ENCODE results near the gene ASS1.
A peak's percentile ranks its signal among the peaks of the same experiment; 100 is the strongest.

The ASS1 gene

GRCh38 chr9:130532426-130533080, 87.8 kb downstream of the ASS1 start:
- H3K36me3 ChIP-seq (ENCODE audit: insufficient read depth, low read length) = no peaks in the 10 kb centered on the region
- H3K9ac ChIP-seq (ENCODE audit: low read length) = no peak overlapping the region
- no peaks in the 10 kb centered on the region for H3K9me3 ChIP-seq (ENCODE audit: low read length)
- H3K27ac ChIP-seq (ENCODE audit: low read depth, low read length) = no peak overlapping the region
- H3K27me3 ChIP-seq (ENCODE audit: control insufficient read depth in 1 of 2, insufficient read depth in 2 of 2, low read length in 2 of 2) = peaks cover 12 to 27% of the 10 kb centered on the region in 2 donors
- H3K4me3 ChIP-seq (ENCODE audit: low read depth in 1 of 2, low read length in 2 of 2) = no peak overlapping the region
- peaks cover 6% of the 10 kb centered on the region for H3K4me1 ChIP-seq (ENCODE audit: insufficient read depth, low read length)

GRCh38 chr9:130535818-130536521, 91.2 kb downstream of the ASS1 start:
- H3K4me1 ChIP-seq (ENCODE audit: insufficient read depth, low read length) = peaks cover 6% of the 10 kb centered on the region
- no peak overlapping the region for H3K27ac ChIP-seq (ENCODE audit: low read depth, low read length)
- H3K27me3 ChIP-seq (ENCODE audit: control insufficient read depth in 1 of 2, insufficient read depth in 2 of 2, low read length in 2 of 2) = peaks cover 15 to 53% of the 10 kb centered on the region in 2 donors
- no peak overlapping the region for H3K9ac ChIP-seq (ENCODE audit: low read length)
- peak overlapping the region; percentile 36 to 45 for H3K4me3 ChIP-seq (ENCODE audit: low read depth in 1 of 2, low read length in 2 of 2)
- no peaks in the 10 kb centered on the region for H3K9me3 ChIP-seq (ENCODE audit: low read length)
- H3K36me3 ChIP-seq (ENCODE audit: insufficient read depth, low read length) = no peaks in the 10 kb centered on the region

GRCh38 chr9:130536701-130537107, 91.9 kb downstream of the ASS1 start:
- no peak overlapping the region for H3K9ac ChIP-seq (ENCODE audit: low read length)
- peaks cover 6% of the 10 kb centered on the region for H3K4me1 ChIP-seq (ENCODE audit: insufficient read depth, low read length)
- no peaks in the 10 kb centered on the region for H3K9me3 ChIP-seq (ENCODE audit: low read length)
- no peak overlapping the region for H3K27ac ChIP-seq (ENCODE audit: low read depth, low read length)
- no peaks in the 10 kb centered on the region for H3K36me3 ChIP-seq (ENCODE audit: insufficient read depth, low read length)
- no peak overlapping the region for H3K4me3 ChIP-seq (ENCODE audit: low read depth in 1 of 2, low read length in 2 of 2)
- H3K27me3 ChIP-seq (ENCODE audit: control insufficient read depth in 1 of 2, insufficient read depth in 2 of 2, low read length in 2 of 2) = peaks cover 15 to 53% of the 10 kb centered on the region in 2 donors

DNA sequence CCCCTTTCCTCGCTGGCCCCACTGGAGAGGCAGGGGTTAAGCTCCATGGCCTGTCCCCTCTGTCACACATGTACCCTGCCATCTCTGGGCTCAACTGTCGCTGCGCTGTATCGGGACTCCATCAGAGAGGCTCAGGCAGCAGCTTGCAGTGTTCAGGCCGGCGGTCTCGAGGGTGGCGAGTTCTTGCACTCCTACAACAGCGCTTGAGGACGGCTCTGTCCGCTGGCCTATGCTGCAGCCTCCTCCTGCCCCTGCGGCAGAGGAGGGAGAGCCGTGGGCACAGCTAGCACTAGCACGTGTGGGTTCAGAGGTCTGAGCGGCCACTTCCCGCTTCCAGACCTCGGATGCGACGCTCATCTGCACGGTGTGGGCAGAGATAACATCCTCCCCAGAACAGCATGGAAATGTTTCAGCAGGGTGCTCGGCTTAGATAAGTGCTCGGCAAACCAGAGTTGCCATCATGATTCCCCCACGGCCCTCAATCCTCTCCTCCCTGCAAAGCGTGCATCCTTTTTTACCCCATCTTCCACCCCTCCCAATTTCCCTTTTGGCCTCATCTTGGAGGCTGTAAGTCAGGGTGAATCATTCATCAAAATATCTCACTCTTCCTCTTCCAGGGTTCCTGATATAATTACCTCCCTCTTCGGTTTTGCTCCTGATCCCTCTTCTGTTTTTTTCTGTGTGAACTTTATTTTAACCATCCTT, 92.7 kb downstream of the ASS1 start:
- peaks cover 15 to 59% of the 10 kb centered on the region in 2 donors for H3K27me3 ChIP-seq (ENCODE audit: control insufficient read depth in 1 of 2, insufficient read depth in 2 of 2, low read length in 2 of 2)
- H3K9me3 ChIP-seq (ENCODE audit: low read length) = no peaks in the 10 kb centered on the region
- H3K9ac ChIP-seq (ENCODE audit: low read length) = no peak overlapping the region
- H3K4me3 ChIP-seq (ENCODE audit: low read depth in 1 of 2, low read length in 2 of 2) = no peak overlapping the region
- H3K36me3 ChIP-seq (ENCODE audit: insufficient read depth, low read length) = no peaks in the 10 kb centered on the region
- peaks cover 6% of the 10 kb centered on the region for H3K4me1 ChIP-seq (ENCODE audit: insufficient read depth, low read length)
- no peak overlapping the region for H3K27ac ChIP-seq (ENCODE audit: low read depth, low read length)

GRCh38 chr9:130539420-130540223, 94.9 kb downstream of the ASS1 start:
- Histone ChIP-seq H3K36me3 (ENCODE audit: insufficient read depth, low read length) (no peaks in the 10 kb centered on the region), H3K9ac (ENCODE audit: low read length) (no peak overlapping the region), H3K4me1 (ENCODE audit: insufficient read depth, low read length) (peaks cover 6% of the 10 kb centered on the region), H3K27me3 (ENCODE audit: control insufficient read depth in 1 of 2, insufficient read depth in 2 of 2, low read length in 2 of 2) (peaks cover 15 to 60% of the 10 kb centered on the region in 2 donors), H3K9me3 (ENCODE audit: low read length) (no peaks in the 10 kb centered on the region), H3K4me3 (ENCODE audit: low read depth in 1 of 2, low read length in 2 of 2) (no peak overlapping the region), H3K27ac (ENCODE audit: low read depth, low read length) (no peak overlapping the region)

GRCh38 chr9:130541533-130541932, 96.8 kb downstream of the ASS1 start:
- H3K4me1 ChIP-seq (ENCODE audit: insufficient read depth, low read length) = no peaks in the 10 kb centered on the region
- no peaks in the 10 kb centered on the region for H3K36me3 ChIP-seq (ENCODE audit: insufficient read depth, low read length)
- no peaks in the 10 kb centered on the region for H3K9me3 ChIP-seq (ENCODE audit: low read length)
- H3K27me3 ChIP-seq (ENCODE audit: control insufficient read depth in 1 of 2, insufficient read depth in 2 of 2, low read length in 2 of 2) = peaks cover 13 to 48% of the 10 kb centered on the region in 2 donors
- H3K4me3 ChIP-seq (ENCODE audit: low read depth in 1 of 2, low read length in 2 of 2) = no peak overlapping the region
- H3K9ac ChIP-seq (ENCODE audit: low read length) = no peak overlapping the region
- H3K27ac ChIP-seq (ENCODE audit: low read depth, low read length) = no peak overlapping the region

DNA sequence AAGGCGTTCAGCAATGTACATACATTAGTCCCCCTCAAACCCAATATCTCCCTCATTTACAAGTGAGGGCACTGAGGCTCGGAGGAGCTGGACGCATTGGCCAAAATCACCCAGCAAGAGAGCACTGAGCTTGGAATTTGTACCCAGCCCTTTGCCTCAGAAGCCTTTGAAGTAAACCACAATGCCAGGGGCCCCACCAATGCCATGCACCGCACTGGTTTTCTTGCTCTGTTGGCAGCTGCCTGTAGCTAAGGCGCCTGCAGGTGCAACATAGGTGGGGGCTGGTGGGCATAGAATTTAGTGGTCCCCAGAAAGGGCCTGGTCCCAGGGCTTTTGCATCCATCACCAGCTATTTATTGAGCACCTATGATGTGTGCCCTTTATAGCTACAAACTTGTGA, 97.3 kb downstream of the ASS1 start:
- Histone ChIP-seq H3K27ac (ENCODE audit: low read depth, low read length) (no peak overlapping the region), H3K4me1 (ENCODE audit: insufficient read depth, low read length) (no peaks in the 10 kb centered on the region), H3K4me3 (ENCODE audit: low read depth in 1 of 2, low read length in 2 of 2) (no peak overlapping the region), H3K9ac (ENCODE audit: low read length) (no peak overlapping the region), H3K36me3 (ENCODE audit: insufficient read depth, low read length) (no peaks in the 10 kb centered on the region), H3K9me3 (ENCODE audit: low read length) (no peaks in the 10 kb centered on the region), H3K27me3 (ENCODE audit: control insufficient read depth in 1 of 2, insufficient read depth in 2 of 2, low read length in 2 of 2) (peaks cover 8 to 43% of the 10 kb centered on the region in 2 donors)

DNA sequence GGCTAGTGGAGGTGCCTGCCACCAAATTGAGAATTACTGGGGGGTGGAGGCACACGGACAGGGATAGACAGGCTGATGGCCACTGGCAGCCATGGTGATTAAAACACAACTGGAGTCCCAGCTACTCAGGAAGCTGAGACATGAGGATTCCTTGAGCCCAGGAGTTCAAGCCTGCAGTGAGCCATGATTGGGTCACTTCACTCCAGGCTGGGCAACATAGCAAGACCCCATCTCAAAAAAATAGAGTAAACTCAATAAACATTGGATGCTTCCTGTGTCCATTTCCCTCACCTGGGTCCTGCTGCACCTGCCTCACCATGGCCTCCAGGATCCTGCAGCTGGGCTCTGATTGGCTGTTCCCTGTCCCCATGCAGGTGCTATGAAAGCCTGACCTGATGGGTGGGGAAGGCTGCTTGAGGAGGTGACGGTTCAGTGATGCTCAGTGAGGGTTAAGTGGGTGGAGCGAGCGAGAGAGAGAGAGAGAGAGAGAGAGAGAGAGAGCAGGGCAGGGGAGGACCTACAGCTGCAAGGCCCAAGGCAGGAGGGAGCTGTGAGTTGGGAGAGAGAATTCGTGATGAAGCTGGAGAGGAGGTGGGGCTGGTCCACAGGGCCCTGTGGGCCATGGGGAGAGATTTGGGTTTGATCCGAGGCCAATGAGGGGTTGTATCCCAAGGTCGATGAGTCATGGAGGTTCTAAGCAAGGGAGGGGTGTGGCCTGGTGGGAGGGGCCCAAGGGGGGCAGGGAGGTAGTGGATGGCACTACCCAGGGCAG, 97.9 kb downstream of the ASS1 start:
- no peak overlapping the region for H3K4me3 ChIP-seq (ENCODE audit: low read depth in 1 of 2, low read length in 2 of 2)
- no peak overlapping the region for H3K27ac ChIP-seq (ENCODE audit: low read depth, low read length)
- H3K36me3 ChIP-seq (ENCODE audit: insufficient read depth, low read length) = no peaks in the 10 kb centered on the region
- no peak overlapping the region for H3K9ac ChIP-seq (ENCODE audit: low read length)
- no peaks in the 10 kb centered on the region for H3K9me3 ChIP-seq (ENCODE audit: low read length)
- H3K4me1 ChIP-seq (ENCODE audit: insufficient read depth, low read length) = no peaks in the 10 kb centered on the region
- peaks cover 2 to 37% of the 10 kb centered on the region in 2 donors for H3K27me3 ChIP-seq (ENCODE audit: control insufficient read depth in 1 of 2, insufficient read depth in 2 of 2, low read length in 2 of 2)

- Histone ChIP-seq H3K9me3 (ENCODE audit: low read length) (no peaks in the 10 kb centered on the region), H3K4me1 (ENCODE audit: insufficient read depth, low read length) (no peaks in the 10 kb centered on the region), H3K9ac (ENCODE audit: low read length) (no peak overlapping the region), H3K36me3 (ENCODE audit: insufficient read depth, low read length) (no peaks in the 10 kb centered on the region), H3K27me3 (ENCODE audit: control insufficient read depth in 1 of 2, insufficient read depth in 2 of 2, low read length in 2 of 2) (peaks cover 0 to 30% of the 10 kb centered on the region in 2 donors), H3K4me3 (ENCODE audit: low read depth in 1 of 2, low read length in 2 of 2) (no peak overlapping the region), H3K27ac (ENCODE audit: low read depth, low read length) (no peak overlapping the region)
Measured at GRCh38 chr9:130543368-130543767, 98.6 kb downstream of the ASS1 start.

- Histone ChIP-seq H3K9me3 (ENCODE audit: low read length) (no peaks in the 10 kb centered on the region), H3K27ac (ENCODE audit: low read depth, low read length) (no peak overlapping the region), H3K36me3 (ENCODE audit: insufficient read depth, low read length) (no peaks in the 10 kb centered on the region), H3K9ac (ENCODE audit: low read length) (no peak overlapping the region), H3K27me3 (ENCODE audit: control insufficient read depth in 1 of 2, insufficient read depth in 2 of 2, low read length in 2 of 2) (peaks cover 0 to 25% of the 10 kb centered on the region in 2 donors), H3K4me1 (ENCODE audit: insufficient read depth, low read length) (no peaks in the 10 kb centered on the region), H3K4me3 (ENCODE audit: low read depth in 1 of 2, low read length in 2 of 2) (no peak overlapping the region)
Measured at GRCh38 chr9:130543859-130544258, 99.1 kb downstream of the ASS1 start.

Data from muscle layer of colon (tissue), 2 donors.